DMS 273 (cell line): ENCODE measurements around the gene GPR83.
"Not testable (repeated sequence)": the region's sequence is repeated elsewhere in the genome, so short reads cannot be mapped to it uniquely, and the experiment has no call there.

Source experiments
- DNase-seq: peaks from one replicate; lab custom pipeline; 2025; ENCODE audit not compliant: unreplicated experiment; lab: John Stamatoyannopoulos, UW

Gene GPR83

DNA sequence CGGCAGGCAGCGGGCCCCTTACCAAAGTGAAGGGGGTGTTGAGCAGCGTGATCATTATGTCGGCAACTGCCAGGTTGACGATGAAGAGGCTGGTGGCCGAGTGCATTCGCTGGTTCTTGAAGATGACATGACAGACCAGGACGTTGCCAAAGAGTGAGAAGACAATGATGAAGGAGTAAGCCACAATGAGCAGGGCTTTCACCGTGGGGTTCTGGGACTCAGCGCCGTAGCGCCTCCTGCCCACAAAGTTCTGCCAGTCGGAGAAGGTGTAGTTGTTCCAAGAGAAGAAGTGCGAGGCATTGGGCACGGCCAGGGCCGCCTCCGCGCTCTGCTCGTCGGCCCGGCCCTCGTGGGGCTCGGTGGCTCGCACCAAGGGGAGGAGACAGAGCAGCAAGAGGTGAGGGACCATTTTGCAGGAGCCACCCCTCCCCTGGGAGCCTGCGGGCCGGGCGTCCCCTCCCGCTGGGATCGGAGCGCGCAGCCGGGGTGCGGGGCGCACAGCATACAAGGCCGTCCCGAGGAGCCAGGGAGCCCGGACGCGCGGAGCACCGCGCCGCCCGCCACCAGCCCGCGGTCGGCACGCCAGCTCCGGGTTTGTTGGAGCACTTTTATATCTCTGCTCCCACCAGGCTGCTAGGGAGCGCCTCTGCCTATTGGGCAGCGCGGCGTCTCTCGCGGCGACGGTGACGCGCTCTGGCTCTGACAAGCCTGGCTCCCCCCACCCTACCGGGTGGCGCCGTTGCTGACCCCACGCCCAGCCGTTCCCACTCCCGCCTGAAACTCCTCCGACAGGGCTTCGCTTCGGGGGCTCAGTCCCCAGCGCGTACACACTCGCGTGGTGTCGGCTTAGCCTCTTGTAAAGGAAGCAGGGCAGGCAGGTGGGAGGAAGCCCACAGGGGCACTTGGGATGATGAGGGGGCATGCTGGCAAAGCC is at the start of gene GPR83:
GPR83 (minus strand) TSS at position 581 of the 934 bp plus-strand sequence; CDS start at position 409, 172 bp downstream.
- peak; percentile 58 for DNase-seq

DNA sequence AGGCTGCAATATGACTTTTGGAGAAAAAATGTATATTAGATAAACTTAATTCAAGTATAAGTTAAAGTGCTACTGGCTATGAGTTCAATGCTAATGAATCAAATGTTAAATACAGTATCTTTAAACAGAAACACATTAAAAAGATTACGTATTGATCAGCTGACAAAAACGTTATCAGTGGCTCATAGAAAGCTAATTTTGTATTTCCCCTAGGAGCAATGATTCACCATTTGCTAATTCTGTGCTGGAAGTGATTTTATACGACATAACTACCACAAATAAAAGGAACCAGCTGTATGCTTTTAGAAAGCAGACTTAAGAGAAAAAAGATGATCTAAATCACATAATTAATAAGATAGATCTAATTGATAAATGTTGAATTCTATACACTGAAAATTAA is 48.8 kb upstream of the GPR83 start:
- no peak for DNase-seq

DNA sequence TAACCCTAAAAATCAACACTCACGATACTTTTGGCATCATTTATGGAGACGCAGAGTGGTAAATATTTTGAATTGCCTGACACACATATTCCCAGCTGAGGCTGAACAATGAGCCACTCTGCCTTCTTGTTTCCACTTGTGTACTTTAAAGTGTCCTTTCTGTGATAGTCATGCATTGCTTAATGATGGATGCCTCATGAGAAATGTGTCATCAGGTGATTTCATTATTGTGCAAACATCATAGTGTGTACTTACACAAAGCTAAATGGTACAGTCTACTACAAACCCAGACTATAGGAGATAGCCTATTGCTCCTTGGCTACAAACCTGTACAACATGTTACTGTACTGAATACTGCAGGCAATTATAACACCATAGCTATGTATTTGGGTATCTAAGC is 48.2 kb upstream of the GPR83 start:
- DNase-seq: no peak

DNA sequence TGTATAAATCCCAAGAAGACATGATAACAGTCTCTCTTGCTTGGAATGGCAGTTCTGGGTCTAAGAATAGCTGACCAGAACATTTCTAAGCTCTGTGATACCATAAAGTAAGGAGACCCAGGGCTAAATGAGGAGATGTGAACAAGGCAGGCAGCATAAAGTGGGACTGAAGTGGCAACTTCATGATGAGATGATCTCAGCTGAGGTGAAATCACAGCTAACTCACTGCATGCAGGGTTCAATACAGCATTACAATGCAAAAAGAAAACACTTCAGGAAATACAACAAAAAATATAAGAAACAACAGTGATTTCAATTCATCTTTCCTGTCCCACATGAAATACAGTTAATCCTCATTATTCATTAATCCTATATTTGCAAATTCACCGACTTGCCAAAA is 47.8 kb upstream of the GPR83 start:
- no peak for DNase-seq

DNA sequence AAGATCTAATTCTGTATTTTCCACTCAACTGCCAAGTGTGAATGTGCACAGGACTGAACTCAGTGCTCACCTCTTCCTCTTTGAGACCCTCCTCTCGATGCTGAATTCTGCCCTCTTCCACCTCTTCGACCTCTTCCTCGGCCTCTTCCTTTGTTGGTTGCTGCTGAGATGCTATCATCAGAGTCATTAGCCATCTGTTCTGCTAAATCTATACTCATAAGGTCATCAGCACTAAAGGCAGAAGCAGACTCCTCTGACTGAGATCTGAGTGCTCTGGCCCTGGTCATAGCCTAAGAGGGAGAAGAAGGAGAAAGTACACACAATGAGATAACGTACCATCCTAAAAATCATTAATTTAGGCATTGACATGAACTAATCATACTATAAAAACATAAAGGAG is 45.9 kb upstream of the GPR83 start:
- DNase-seq: no peak

DNA sequence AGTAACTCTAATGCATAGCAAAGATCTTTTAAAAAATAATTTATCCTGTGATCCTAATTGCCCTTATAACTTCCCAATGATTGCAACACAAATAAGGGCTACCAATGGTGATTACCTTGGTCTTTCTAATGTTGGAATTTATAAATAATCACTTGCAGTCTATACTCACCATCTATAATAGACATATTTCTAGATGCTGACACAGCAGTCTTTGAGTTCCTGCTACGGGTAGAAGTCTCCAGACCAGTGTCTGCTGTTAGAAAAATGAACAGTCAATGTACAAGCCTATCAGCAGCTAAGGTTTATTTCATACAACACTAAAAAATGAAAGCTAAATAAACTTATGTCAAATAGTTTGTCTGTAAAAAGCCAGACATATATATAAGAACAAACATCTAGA is 44.4 kb upstream of the GPR83 start:
- DNase-seq: no peak

DNA sequence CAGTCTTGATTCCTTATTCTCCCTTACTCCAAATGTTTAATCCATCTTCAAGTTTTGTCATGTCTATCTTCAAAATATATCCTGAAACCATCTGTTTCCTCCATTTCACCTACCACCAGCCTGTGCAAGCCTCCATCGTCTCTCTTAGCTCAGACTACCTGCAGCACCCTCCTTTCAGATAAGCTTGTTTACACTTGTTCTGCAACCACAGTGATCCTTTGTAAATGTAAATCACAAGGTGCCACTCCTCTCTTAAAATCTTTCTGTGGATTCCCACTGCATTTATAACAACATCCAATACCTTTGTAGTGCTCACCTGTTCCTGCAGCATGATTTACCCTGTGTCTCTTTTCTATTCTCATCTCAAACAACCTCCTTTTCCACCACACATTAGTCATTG is 31.8 kb upstream of the GPR83 start:
- DNase-seq: no peak

DNA sequence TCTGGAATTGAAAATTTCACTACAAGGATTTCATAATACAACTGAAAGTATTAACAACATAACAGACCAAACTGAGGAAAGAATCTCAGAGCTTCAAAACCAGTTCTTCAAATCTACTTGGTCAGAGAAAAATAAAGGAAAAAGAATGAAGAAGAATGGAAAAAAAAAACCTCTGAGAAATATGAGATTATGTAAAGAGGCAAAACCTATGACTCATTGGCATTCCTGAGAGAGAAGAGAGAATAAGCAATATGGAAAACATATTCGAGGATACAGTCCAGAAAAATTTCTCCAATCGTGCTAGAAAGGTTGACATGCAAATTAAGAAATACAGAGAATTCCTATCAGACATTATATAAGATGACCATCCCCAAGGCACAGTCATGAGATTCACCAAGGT is 23.4 kb upstream of the GPR83 start:
- DNase-seq: no peak

DNA sequence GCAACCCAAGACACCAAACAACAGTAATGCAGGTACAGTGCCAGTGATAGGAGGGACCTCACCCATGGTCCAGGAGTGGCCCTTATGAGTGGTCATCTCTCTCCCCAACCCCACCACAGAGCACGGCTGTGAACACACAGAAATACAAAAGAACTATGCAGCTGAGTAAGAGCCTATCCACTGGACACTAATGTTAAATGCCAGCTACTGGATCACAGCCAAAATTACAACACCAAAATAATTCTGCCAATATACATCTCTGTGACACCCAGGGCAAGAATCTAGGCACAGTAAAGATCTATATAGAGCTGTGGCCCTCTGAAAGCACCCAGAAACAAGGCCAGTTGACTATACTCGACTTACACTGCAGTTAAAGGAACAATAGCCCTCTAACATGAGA is 22.8 kb upstream of the GPR83 start:
- DNase-seq: no peak

DNA sequence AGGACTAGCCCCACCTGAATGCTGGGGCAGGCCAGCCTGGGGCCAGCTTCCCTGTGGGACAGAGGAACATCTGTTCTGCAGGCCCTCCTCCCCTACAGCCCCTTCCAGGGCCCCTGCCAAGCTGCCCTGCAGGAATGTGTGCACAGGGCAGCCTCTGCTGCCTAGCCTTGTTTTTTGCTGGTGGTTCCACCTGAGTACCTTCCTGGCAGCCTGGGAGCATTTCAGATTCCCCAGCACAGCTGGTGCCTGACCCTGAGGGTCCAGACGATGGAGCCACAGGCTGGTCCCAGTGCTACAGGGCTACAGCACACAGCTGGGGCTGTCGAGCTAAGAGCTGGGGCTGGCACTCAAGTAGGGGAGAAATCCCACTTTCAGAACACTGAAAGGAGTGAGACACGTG is 22.3 kb upstream of the GPR83 start:
- DNase-seq: peak; percentile 11

DNA sequence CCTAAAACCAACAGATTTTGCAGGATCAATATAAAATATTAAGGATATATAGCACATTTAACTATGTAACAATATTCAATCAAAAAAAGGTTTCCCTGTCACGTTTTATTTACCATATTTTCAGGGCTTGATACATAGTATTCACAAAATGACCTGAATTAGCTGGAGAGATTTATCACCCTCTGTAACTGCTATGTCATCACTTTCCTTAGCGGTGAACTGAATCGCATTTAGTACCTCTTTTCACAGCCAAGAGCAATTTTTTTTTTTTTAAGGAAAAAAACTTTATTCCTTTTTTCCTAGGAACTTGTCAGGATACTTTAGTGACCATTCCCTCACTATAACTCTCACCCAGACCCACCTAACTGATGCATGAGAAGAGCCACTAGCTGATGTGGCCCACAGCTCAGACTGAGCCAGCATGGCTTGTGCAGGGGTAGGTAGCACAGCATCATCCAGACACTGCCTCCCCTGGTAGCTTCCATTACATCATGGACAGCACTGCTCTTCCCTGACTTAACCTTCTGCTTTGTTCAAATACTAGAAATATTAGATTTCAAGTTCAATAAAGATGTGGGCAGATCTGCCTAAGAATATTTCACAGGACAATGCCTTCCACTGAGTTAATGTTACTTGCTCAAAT is 17.0 kb upstream of the GPR83 start:
- DNase-seq: no peak

DNA sequence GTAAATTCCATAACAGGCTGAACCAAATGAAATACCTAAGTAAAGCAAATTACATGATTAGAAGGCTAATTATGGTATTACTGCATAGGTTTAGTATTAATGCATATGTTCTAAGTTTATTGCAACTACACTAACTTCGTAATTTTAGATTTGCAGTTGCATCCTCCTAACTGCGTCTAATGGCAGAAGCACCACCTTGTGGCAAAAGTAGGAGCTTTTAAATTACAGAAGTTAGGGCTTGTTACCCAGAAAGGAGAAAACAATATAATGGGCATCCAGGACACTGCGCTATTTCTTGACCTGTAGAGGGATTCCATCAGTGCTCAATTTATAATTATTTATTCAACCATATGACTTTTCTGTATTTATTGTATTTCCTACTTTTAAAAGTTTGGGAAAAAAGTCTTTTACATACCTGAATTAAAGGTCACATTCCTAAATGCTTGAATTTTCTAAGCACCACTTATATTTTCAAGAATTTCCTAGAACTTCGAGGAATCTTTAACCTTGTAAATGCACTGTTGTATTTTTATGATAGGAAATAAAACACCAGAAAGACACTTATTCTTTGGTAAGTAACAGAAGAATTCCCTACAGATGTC is 16.3 kb upstream of the GPR83 start:
- peak; percentile 29 for DNase-seq

DNA sequence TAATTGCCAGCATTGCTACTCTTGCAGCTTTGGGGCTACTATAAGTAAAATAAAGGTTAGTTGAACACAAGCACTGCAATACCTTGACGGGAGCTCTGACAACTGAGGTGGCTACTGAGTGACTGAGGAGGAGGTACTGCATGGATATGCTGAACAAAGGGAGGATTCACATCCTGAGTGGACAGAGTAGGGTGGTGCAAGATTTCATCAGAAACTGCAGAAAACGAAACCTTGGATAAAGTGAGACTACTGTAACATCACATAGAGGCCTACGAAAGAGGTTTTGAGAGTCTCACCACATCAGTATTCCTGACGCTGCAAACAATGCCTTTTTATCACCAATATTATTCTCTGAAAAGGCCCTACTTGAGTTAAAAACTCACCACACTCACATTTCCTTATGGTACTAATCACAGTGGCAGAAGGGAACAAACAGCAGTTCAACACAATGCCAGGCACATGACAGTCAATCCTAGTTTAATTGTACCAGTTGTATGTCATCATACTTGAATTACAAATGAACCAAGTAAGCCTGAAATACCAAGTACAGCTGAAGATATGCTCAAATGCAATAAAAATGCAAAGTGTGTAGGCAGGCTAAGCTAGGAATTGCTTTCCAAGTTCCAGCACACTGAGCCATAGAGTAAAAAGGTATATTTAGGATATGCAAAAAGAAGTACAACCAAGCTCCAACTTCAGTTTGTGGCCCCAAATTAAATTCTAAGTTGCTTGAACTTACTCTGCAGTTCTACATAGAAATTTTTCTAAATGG is 4.0 kb upstream of the GPR83 start:
- DNase-seq: no peak

DNA sequence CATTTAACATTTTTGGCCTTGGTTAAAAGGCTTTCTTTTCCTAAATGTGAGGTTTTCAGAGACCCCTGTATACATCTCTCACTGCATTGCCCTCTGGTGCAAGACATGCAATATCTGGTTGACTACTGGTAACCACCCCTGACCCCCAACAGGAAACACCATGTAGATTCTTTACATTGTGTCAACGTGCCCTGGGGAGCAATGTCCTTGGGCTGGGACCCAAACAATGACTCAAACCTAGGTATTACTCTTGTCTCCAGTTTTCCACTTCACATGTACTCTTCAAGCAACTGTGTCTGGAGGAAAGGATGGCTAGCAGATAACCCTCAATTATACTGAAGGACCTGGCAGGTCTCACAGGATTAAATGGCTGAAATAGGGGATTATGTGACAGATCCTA is 1.1 kb upstream of the GPR83 start:
- no peak for DNase-seq

DNA sequence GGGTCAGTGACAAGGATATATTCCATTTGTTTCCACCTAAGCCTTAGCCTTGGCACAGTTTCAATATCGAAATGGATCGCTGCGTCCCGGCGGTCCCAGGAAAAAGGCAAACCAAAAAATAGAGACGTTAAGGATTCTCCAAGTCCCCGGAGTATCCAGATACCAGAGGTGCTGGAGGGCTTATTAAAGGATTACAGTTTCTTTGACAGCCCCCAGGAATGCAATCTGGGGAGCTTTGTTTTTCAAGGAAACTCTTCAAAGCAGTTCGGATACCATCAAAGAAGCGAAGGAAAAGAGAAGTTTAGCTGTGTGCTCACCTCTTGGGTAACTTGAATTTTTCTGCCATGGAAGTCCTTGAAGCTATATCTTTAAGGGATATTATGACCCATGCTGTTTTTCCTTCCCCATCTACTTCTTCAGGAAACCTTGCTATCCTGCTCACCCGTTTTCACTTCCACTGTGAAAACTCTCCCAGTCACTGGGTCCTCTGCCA is 600 bp upstream of the GPR83 start:
- DNase-seq: no peak

DNA sequence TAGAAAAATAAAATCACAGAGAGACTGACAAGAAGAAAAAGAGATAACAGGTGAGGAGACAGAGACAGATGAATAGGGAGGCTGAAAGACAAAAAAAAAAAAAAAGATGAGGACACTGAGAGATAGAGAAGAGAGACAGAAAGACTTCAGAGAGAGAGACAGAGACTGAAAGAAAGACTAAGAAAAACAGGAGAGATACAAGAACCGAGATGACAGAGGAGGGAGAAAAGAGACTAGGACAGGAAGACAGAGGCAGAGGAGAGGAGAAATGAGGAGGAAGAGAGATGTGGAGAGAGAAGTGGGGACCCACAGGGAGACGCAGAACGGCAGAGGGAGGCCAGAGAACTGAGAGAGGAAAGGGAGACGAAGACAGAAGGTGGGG is 771 bp downstream of the GPR83 start:
- DNase-seq: no peak

DNA sequence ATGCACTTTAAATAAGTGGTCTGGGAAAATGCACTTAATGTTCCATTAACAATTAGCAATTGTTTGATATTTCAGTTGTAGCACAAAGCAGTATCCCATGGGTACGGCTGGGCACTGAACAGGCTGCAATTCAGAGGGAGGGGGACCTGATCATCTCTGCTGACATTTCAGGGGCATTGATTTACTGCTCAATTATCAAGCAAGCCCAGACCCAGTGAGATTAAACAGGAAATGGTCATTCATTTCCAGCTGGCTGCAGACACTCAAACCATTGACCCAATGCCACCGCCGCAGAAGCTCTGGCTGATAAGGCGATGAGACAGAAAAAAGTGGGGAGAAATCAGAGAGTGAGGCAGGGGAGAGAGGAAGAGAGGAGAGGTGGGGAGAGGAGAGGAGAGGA is 1.2 kb downstream of the GPR83 start:
- DNase-seq: no peak

DNA sequence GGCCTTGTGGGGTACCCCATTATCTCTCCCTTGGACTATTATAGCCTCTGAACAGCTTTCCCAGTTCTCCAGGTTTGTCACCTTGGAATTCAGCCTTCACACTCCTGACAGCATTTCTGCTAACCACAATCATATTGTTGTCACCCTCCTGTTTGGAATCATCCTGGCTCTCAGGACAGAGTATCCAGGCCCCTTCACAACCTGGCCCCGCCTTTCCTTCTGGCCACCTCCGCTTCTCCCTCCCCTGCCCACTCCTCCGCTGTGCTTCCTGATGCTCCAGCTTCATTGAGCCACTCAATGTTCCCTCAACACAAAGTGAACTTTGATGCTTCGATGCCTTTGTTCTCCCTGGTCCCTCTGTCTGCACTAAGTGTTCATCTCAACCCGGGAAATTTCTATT is 3.1 kb downstream of the GPR83 start:
- no peak for DNase-seq

DNA sequence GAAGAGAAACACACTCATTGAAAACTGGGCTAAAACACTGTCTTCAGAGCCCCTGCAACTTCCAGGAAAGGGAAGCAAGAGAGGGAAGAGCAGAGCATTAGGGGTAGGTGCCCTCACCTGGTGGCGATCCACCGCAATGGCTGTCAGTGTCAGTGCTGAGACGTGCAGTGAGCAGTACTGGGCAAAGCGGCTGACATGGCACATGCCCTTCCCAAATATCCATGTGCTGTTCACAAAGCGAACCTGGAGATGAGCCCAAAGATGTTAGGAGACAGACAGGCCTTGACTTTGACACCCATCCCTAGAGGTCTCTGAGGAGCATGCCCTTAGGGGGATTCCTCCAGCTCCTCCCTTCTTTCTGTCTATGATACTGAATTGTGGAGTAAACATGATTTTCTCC is 4.9 kb downstream of the GPR83 start:
- DNase-seq: no peak

DNA sequence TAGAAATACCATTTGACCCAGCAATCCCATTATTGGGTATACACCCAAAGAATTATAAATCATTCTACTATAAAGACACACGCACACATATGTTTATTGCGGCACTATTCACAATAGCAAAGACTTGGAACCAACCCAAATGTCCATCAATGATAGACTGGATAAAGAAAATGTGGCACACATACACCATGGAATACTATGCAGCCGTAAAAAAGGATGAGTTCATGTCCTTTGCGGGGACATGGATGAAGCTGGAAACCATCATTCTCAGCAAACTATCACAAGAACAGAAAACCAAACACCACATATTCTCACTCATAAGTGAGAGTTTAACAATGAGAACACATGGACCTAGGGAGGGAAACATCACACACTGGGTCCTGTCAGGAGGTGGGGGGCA is 9.3 kb downstream of the GPR83 start:
- not testable (repeated sequence) for DNase-seq

DNA sequence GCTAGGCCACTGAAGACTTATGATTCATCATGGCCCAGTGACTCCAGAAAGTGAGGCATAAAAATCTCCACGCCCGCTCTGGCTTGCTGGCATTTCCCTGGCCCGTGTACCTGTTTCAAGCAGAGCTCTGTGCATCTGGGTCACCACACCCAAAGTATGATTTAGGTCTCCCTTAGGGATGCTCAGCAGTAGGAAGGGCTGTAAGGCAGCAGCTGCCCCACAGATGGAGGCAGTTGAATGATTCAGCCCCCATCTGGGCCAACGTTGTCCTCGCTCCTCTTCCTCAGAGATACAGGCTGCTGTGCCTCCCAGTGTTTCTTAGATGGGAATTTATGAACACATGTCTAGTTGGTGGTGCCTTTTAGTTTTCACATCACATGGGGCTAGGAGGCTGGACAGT is 21.6 kb downstream of the GPR83 start:
- DNase-seq: peak; percentile 61
